ENCODE results near the gene SVOPL.

Gene SVOPL

GRCh38 chr7:138587485-138587884, 113.7 kb downstream of the SVOPL start:
- TF ChIP-seq EZH2 (optimal IDR thresholded peaks at IDR 0.05; ENCODE audit: low read depth, low read length) (no peak), CTCF (IDR thresholded peaks at IDR 0.05; ENCODE audit: low read length) (no peak), EZH2phosphoT487 (IDR thresholded peaks at IDR 0.05; ENCODE audit: low read length) (no peak)
- peaks cover 9% of the 10 kb centered on the region for H3K36me3 ChIP-seq (replicated peaks; ENCODE audit: insufficient read depth, low read length)
- H2AFZ ChIP-seq (ENCODE audit: low read length), result no peak overlapping the region
- H4K20me1 ChIP-seq (ENCODE audit: insufficient read depth, low read length), result 0 out of 2 replicates have a peak, but pooled peaks cover 3% of the 10 kb centered on the region
- DNase-seq, result no peak
- H3K4me1 ChIP-seq (ENCODE audit: low read length), result no peaks in the 10 kb centered on the region
- no peaks in the 10 kb centered on the region for H3K9me2 ChIP-seq (replicated peaks; ENCODE audit: insufficient read depth, low read length)
- no peaks in the 10 kb centered on the region for H3K27me3 ChIP-seq (replicated peaks; ENCODE audit: insufficient read depth, low read length)
- H3K4me2 ChIP-seq (ENCODE audit: low read depth, low read length), result no peak overlapping the region
- H3F3A ChIP-seq (ENCODE audit: insufficient read depth, low read length), result no peaks in the 10 kb centered on the region
- H3K4me3 ChIP-seq (ENCODE audit: low read length), result no peak overlapping the region
- no peaks in the 10 kb centered on the region for H3K79me2 ChIP-seq (ENCODE audit: low read length)
- H3K9me3 ChIP-seq (replicated peaks; ENCODE audit: insufficient read depth, low read length), result no peaks in the 10 kb centered on the region
- H3K27ac ChIP-seq (ENCODE audit: low read length), result no peak overlapping the region
- H3K9ac ChIP-seq (ENCODE audit: low read length), result no peak overlapping the region

DNA sequence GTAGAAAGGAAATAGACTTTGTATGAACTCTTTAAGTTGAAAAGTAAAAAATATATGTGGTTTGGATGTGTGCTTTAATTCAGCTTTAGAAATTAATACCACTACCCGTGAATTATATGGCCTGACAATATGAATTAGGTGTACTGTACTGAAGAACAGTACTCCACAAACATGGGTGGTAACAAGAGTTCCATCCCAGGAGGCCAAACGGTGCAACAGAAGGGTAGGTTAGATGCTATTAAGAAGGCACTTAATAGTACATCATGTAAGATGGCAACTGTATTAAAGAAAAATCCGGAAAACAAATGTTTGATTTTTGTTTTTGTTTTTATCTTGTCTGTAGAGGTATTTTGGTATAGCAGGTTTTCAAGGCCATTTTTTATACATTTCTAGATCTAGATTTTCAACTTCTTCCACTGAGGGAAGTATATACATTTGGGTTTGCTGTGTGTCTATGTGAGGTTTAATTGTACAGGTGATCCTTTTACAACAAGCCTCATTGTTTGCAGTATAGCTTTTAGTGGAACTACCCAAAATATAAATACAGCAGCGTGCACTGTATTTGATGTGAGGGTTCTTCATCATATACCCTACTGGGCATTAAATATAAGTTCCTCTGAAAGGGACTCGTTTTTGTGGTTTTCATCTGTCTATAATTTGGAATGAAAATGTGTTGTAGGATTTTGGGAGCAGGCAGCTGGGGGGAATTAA, 115.7 kb downstream of the SVOPL start:
- H3K9me2 ChIP-seq (replicated peaks; ENCODE audit: insufficient read depth, low read length), result no peaks in the 10 kb centered on the region
- H3K27ac ChIP-seq (ENCODE audit: low read length), result no peak overlapping the region
- H4K20me1 ChIP-seq (ENCODE audit: insufficient read depth, low read length), result 0 out of 2 replicates have a peak, but pooled peaks cover 3% of the 10 kb centered on the region
- H3F3A ChIP-seq (ENCODE audit: insufficient read depth, low read length), result no peaks in the 10 kb centered on the region
- no peaks in the 10 kb centered on the region for H3K79me2 ChIP-seq (ENCODE audit: low read length)
- no peaks in the 10 kb centered on the region for H3K27me3 ChIP-seq (replicated peaks; ENCODE audit: insufficient read depth, low read length)
- H3K9me3 ChIP-seq (replicated peaks; ENCODE audit: insufficient read depth, low read length), result no peaks in the 10 kb centered on the region
- H2AFZ ChIP-seq (ENCODE audit: low read length), result no peak overlapping the region
- no peak for DNase-seq
- H3K4me2 ChIP-seq (ENCODE audit: low read depth, low read length), result no peak overlapping the region
- TF ChIP-seq EZH2 (optimal IDR thresholded peaks at IDR 0.05; ENCODE audit: low read depth, low read length) (no peak), EZH2phosphoT487 (IDR thresholded peaks at IDR 0.05; ENCODE audit: low read length) (no peak), CTCF (IDR thresholded peaks at IDR 0.05; ENCODE audit: low read length) (no peak)
- no peak overlapping the region for H3K9ac ChIP-seq (ENCODE audit: low read length)
- H3K36me3 ChIP-seq (replicated peaks; ENCODE audit: insufficient read depth, low read length), result peaks cover 9% of the 10 kb centered on the region
- no peaks in the 10 kb centered on the region for H3K4me1 ChIP-seq (ENCODE audit: low read length)
- no peak overlapping the region for H3K4me3 ChIP-seq (ENCODE audit: low read length)

DNA sequence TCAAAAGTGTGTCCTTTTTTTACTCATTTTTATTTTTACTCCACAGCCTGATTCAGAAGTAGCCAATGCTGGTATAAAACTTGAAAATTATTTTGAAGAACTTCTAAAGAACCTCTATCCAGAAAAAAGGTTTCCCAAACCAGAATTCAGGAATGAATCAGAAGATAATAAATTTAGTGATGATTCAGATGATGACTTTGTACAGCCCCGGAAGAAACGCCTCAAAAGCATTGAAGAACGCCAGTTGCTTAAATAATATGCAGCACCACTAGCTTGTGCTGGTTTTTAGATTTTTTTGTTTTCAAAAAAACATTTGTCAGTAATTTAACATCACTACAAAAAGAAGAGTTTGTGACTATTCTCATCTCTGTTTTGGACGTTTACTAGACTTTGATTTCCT, 116.5 kb downstream of the SVOPL start:
- H3K9ac ChIP-seq (ENCODE audit: low read length), result no peak overlapping the region
- TF ChIP-seq EZH2 (optimal IDR thresholded peaks at IDR 0.05; ENCODE audit: low read depth, low read length) (no peak), EZH2phosphoT487 (IDR thresholded peaks at IDR 0.05; ENCODE audit: low read length) (no peak), CTCF (IDR thresholded peaks at IDR 0.05; ENCODE audit: low read length) (no peak)
- no peaks in the 10 kb centered on the region for H3K9me2 ChIP-seq (replicated peaks; ENCODE audit: insufficient read depth, low read length)
- H2AFZ ChIP-seq (ENCODE audit: low read length), result no peak overlapping the region
- no peak overlapping the region for H3K27ac ChIP-seq (ENCODE audit: low read length)
- H3K4me2 ChIP-seq (ENCODE audit: low read depth, low read length), result no peak overlapping the region
- peaks cover 9% of the 10 kb centered on the region for H3K36me3 ChIP-seq (replicated peaks; ENCODE audit: insufficient read depth, low read length)
- no peaks in the 10 kb centered on the region for H3F3A ChIP-seq (ENCODE audit: insufficient read depth, low read length)
- H3K4me3 ChIP-seq (ENCODE audit: low read length), result no peak overlapping the region
- H3K9me3 ChIP-seq (replicated peaks; ENCODE audit: insufficient read depth, low read length), result no peaks in the 10 kb centered on the region
- 0 out of 2 replicates have a peak, but pooled peaks cover 3% of the 10 kb centered on the region for H4K20me1 ChIP-seq (ENCODE audit: insufficient read depth, low read length)
- H3K4me1 ChIP-seq (ENCODE audit: low read length), result no peaks in the 10 kb centered on the region
- no peak for DNase-seq
- no peaks in the 10 kb centered on the region for H3K27me3 ChIP-seq (replicated peaks; ENCODE audit: insufficient read depth, low read length)
- H3K79me2 ChIP-seq (ENCODE audit: low read length), result no peaks in the 10 kb centered on the region

Measured in MM.1S (cell line).